H1 (cell line): ENCODE results near the gene CDK5RAP3. TPM values are rescaled to one million over a fixed set of nuclear protein-coding genes. Genes with fewer than 3 reads are reported as not detected.

ENCODE experiments used
- CTCF ChIA-PET: fragments of 300-600 bp; sonication (Branson Sonifier 250); formaldehyde crosslinking; loops from one replicate; lab custom pipeline; 2021; ENCODE audit not compliant: partially characterized antibody; lab: Charles Lee
- POLR2A ChIA-PET: fragments of 300-600 bp; sonication (Branson Sonifier 250); formaldehyde crosslinking; loops from one replicate; lab custom pipeline; 2021; ENCODE audit warnings: inconsistent platforms; ENCODE audit not compliant: partially characterized antibody; lab: Charles Lee
- DNase-seq, 2 experiments: peaks; one replicate each; pipeline versions ENCODE4 v3.0.0 to v3.0.0-alpha.2; 2010 to 2022; ENCODE audit warnings: low spot score in 2 of 2, low read depth in 1 of 2, mixed read lengths in 1 of 2
- FAIRE-seq: peaks from 2 replicates; lab custom pipeline; 2011; peaks lifted over from hg19 to GRCh38; lab: Jason Lieb, UNC
- H2AFZ ChIP-seq: 2 replicates; pipeline ENCODE4 v1.8.1; 2012; ENCODE audit warnings: low read length, inconsistent platforms
- H2AK5ac ChIP-seq: 2 replicates; pipeline ENCODE4 v1.6.1; 2013; ENCODE audit warnings: low read depth, low read length
- H2BK120ac ChIP-seq: replicated peaks from 2 replicates; pipeline ENCODE3; 2013; ENCODE audit warnings: low read depth, low read length, inconsistent platforms
- H2BK12ac ChIP-seq: 2 replicates; pipeline ENCODE4 v1.6.1; 2013; ENCODE audit warnings: low read depth, low read length
- H2BK15ac ChIP-seq: 2 replicates; pipeline ENCODE4 v1.6.1; 2013; ENCODE audit warnings: low read length
- H2BK20ac ChIP-seq: 2 replicates; pipeline ENCODE4 v1.6.1; 2013; ENCODE audit warnings: low read length
- H2BK5ac ChIP-seq: 2 replicates; pipeline ENCODE4 v1.6.1; 2013; ENCODE audit warnings: low read depth, low read length
- H3K14ac ChIP-seq: 2 replicates; pipeline ENCODE4 v1.6.1; 2013; ENCODE audit warnings: inconsistent platforms; ENCODE audit not compliant: insufficient read length
- H3K18ac ChIP-seq: 2 replicates; pipeline ENCODE4 v1.6.1; 2013; ENCODE audit warnings: low read length; ENCODE audit errors: extremely low read depth
- H3K23ac ChIP-seq: 2 replicates; pipeline ENCODE4 v1.6.1; 2013; ENCODE audit warnings: inconsistent platforms; ENCODE audit not compliant: insufficient read length
- H3K23me2 ChIP-seq: 2 replicates; pipeline ENCODE4 v1.6.1; 2013; ENCODE audit warnings: low read depth, low read length
- H3K27ac ChIP-seq: 2 replicates; pipeline ENCODE4 v1.6.1; 2011; ENCODE audit warnings: low read depth, low read length, inconsistent platforms
- H3K27me3 ChIP-seq, 4 experiments: replicated peaks in 1 of 4; 1 replicate in 1 of 4; 2 replicates in 3 of 4; pipeline versions ENCODE4 v1.6.1 to v1.8.1; 2011 to 2013; ENCODE audit warnings: low read length in 3 of 4, mild to moderate bottlenecking in 3 of 4, inconsistent platforms in 2 of 4, mixed read lengths in 2 of 4, moderate library complexity in 1 of 4; ENCODE audit not compliant: control insufficient read depth in 3 of 4, insufficient read depth in 3 of 4; ENCODE audit errors: extremely low read depth in 1 of 4
- H3K36me3 ChIP-seq, 4 experiments: 2 replicates each; pipeline versions ENCODE4 v1.6.1 to v1.8.1; 2011 to 2013; ENCODE audit warnings: mild to moderate bottlenecking in 4 of 4, low read length in 3 of 4, moderate library complexity in 2 of 4, control low read depth in 1 of 4, inconsistent platforms in 1 of 4; ENCODE audit not compliant: insufficient read depth in 4 of 4, control insufficient read depth in 2 of 4
- H3K4ac ChIP-seq: replicated peaks from 2 replicates; pipeline ENCODE3; 2013; ENCODE audit warnings: low read length, low read depth, mixed read lengths, inconsistent platforms; ENCODE audit not compliant: insufficient read length
- H3K4me1 ChIP-seq, 4 experiments: replicated peaks in 1 of 4; 1 replicate in 1 of 4; 2 replicates in 3 of 4; pipeline versions ENCODE4 v1.6.1 to v1.8.1; 2011 to 2013; ENCODE audit warnings: low read length in 3 of 4, inconsistent platforms in 2 of 4, mixed read lengths in 1 of 4; ENCODE audit not compliant: insufficient read depth in 4 of 4, control insufficient read depth in 3 of 4
- H3K4me2 ChIP-seq, 2 experiments: 2 replicates each; pipeline versions ENCODE4 v1.6.1 to v1.8.1; 2011 to 2013; ENCODE audit warnings: low read depth in 2 of 2, low read length in 2 of 2, control low read depth in 1 of 2, inconsistent platforms in 1 of 2, mild to moderate bottlenecking in 1 of 2; ENCODE audit not compliant: insufficient read depth in 1 of 2
- H3K4me3 ChIP-seq, 4 experiments: fragments of 200-600, 300-600 bp in 1 of 4; sonication (generic), shearing (Covaris generic), sonication (Bioruptor Twin) in 1 of 4; 2 replicates each; pipeline versions ENCODE4 v1.5.1 to v1.8.1; 2011 to 2016; ENCODE audit warnings: low read length in 4 of 4, low read depth in 3 of 4, control low read depth in 2 of 4, inconsistent platforms in 2 of 4, mild to moderate bottlenecking in 2 of 4, mixed read lengths in 1 of 4, moderate library complexity in 1 of 4; ENCODE audit not compliant: insufficient read depth in 2 of 4; ENCODE audit errors: extremely low read depth in 1 of 4
- H3K56ac ChIP-seq: replicated peaks from 2 replicates; pipeline ENCODE3; 2013; ENCODE audit warnings: low read depth, mild to moderate bottlenecking, mixed read lengths, low read length, inconsistent platforms; ENCODE audit not compliant: insufficient read length
- H3K79me1 ChIP-seq: 2 replicates; pipeline ENCODE4 v1.6.1; 2013; ENCODE audit warnings: low read depth, low read length, control low read depth
- H3K79me2 ChIP-seq, 2 experiments: 2 replicates each; pipeline versions ENCODE4 v1.6.1 to v1.8.1; 2012 to 2013; ENCODE audit warnings: low read length in 2 of 2, mild to moderate bottlenecking in 2 of 2, inconsistent platforms in 1 of 2; ENCODE audit not compliant: insufficient read depth in 2 of 2, control insufficient read depth in 1 of 2
- H3K9ac ChIP-seq, 4 experiments: replicated peaks in 1 of 4; 1 replicate in 1 of 4; 2 replicates in 3 of 4; pipeline versions ENCODE4 v1.6.1 to v1.8.1; 2011 to 2013; ENCODE audit warnings: low read depth in 3 of 4, low read length in 3 of 4, control low read depth in 2 of 4, mild to moderate bottlenecking in 2 of 4, moderate library complexity in 2 of 4, inconsistent platforms in 1 of 4; ENCODE audit errors: extremely low read depth in 1 of 4
- H3K9me3 ChIP-seq, 2 experiments: 2 replicates each; pipeline versions ENCODE4 v1.6.1 to v1.8.1; 2012 to 2013; ENCODE audit warnings: mild to moderate bottlenecking in 2 of 2, moderate library complexity in 2 of 2, control low read depth in 1 of 2, inconsistent platforms in 1 of 2, low read depth in 1 of 2, low read length in 1 of 2, mixed read lengths in 1 of 2; ENCODE audit not compliant: insufficient read depth in 2 of 2
- H4K20me1 ChIP-seq, 2 experiments: replicated peaks in 1 of 2; 2 replicates each; pipeline versions ENCODE3 to v1.8.1; 2011 to 2013; ENCODE audit warnings: inconsistent platforms in 2 of 2, low read length in 2 of 2, mild to moderate bottlenecking in 1 of 2; ENCODE audit not compliant: insufficient read depth in 2 of 2, control insufficient read depth in 1 of 2
- H4K5ac ChIP-seq: 2 replicates; pipeline ENCODE4 v1.6.1; 2013; ENCODE audit warnings: low read length, low read depth, mixed read lengths, inconsistent platforms; ENCODE audit not compliant: insufficient read length
- H4K8ac ChIP-seq: 2 replicates; pipeline ENCODE4 v1.8.0; 2013; ENCODE audit warnings: mild to moderate bottlenecking, moderate library complexity, low read length, inconsistent platforms; ENCODE audit not compliant: insufficient read depth; ENCODE audit errors: extremely low read depth
- H4K91ac ChIP-seq: replicated peaks from 2 replicates; pipeline ENCODE3; 2013; ENCODE audit warnings: low read length, mixed read lengths, inconsistent platforms; ENCODE audit not compliant: insufficient read length
- ATF2 ChIP-seq: IDR thresholded peaks from 2 replicates; pipeline ENCODE4 v1.6.1; 2012; ENCODE audit warnings: low read length, inconsistent platforms
- CEBPB ChIP-seq: IDR thresholded peaks from 2 replicates; pipeline ENCODE4 v1.6.1; 2012; ENCODE audit warnings: low read depth, low read length
- HDAC6 ChIP-seq: IDR thresholded peaks from one replicate; pipeline ENCODE4 v1.7.1; 2012; ENCODE audit warnings: low read depth, mild to moderate bottlenecking, inconsistent platforms, low read length, moderate library complexity
- MAFK ChIP-seq: IDR thresholded peaks from 2 replicates; pipeline ENCODE4 v1.6.1; 2012; ENCODE audit warnings: low read depth, mild to moderate bottlenecking, improper control_type of control experiment, low read length
- NRF1 ChIP-seq: IDR thresholded peaks from 2 replicates; pipeline ENCODE4 v1.6.1; 2011; ENCODE audit warnings: mild to moderate bottlenecking, low read depth, low read length, improper control_type of control experiment
- POLR2A ChIP-seq, 2 experiments: IDR thresholded peaks; 1 replicate in 1 of 2; 2 replicates in 1 of 2; pipeline ENCODE4 v1.6.1; 2011; ENCODE audit warnings: low read depth in 2 of 2, low read length in 2 of 2, mild to moderate bottlenecking in 2 of 2; ENCODE audit errors: control extremely low read depth in 1 of 2
- RAD21 ChIP-seq, 2 experiments: IDR thresholded peaks in 1 of 2; conservative IDR thresholded peaks in 1 of 2; 2 replicates each; pipeline ENCODE4 v1.6.1; 2011; ENCODE audit warnings: low read depth in 2 of 2, low read length in 2 of 2, improper control_type of control experiment in 1 of 2, inconsistent platforms in 1 of 2, mild to moderate bottlenecking in 1 of 2, moderate library complexity in 1 of 2
- RFX5 ChIP-seq: IDR thresholded peaks from 2 replicates; pipeline ENCODE4 v1.6.1; 2011; ENCODE audit warnings: low read depth, low read length, improper control_type of control experiment, borderline replicate concordance
- TBP ChIP-seq: IDR thresholded peaks from 2 replicates; pipeline ENCODE4 v1.6.1; 2011; ENCODE audit warnings: low read depth, low read length, improper control_type of control experiment
- TCF12 ChIP-seq: IDR thresholded peaks from 2 replicates; pipeline ENCODE4 v1.6.1; 2011; ENCODE audit warnings: low read depth, mild to moderate bottlenecking, low read length
- TEAD4 ChIP-seq: IDR thresholded peaks from 2 replicates; pipeline ENCODE4 v1.6.1; 2012; ENCODE audit warnings: low read depth, low read length, inconsistent platforms, mixed read lengths
- WGBS, 2 experiments: shearing (Covaris generic) in 1 of 2; methylation state at CpG; one replicate each; pipeline versions ENCODE4 v1.1.6 to v1.1.7; 2013 to 2015; ENCODE audit warnings: low lambda C conversion rate in 2 of 2, mixed read lengths in 2 of 2, inconsistent platforms in 1 of 2, low coverage in 1 of 2, missing lambda C conversion rate in 1 of 2; ENCODE audit not compliant: insufficient replicate concordance in 2 of 2, insufficient coverage in 1 of 2, insufficient read length in 1 of 2; ENCODE audit errors: extremely low coverage in 1 of 2, missing lambda C conversion rate in 1 of 2; 5-methylcytosine and 5-hydroxymethylcytosine counted together
- polyA plus RNA-seq, 7 experiments: library from polyadenylated mRNA; depleted of rRNA in 3 of 7; stranded (reverse) in 5 of 7; unstranded in 2 of 7; fragments of >200 nt in 5 of 7; fragments of 200-250 nt in 2 of 7; gene quantifications; 1 replicate in 5 of 7; 2 replicates in 1 of 7; 4 replicates in 1 of 7; pipeline versions ENCODE4 v1.2.1 to v1.2.3, GENCODE V29; 2011 to 2013; ENCODE audit warnings: missing spikeins in 2 of 7, mixed read lengths in 2 of 7
- total RNA-seq: library from RNA; stranded (reverse); fragmentation: NEBNext Ultra II Directional; extraction: Animal tissue kit (Norgen Biotek cat#: 25700); gene quantifications from 2 replicates; pipeline ENCODE4 v1.2.1, GENCODE V29; 2021
- TF ChIP-seq, protein P1 (sequence below): IDR thresholded peaks from 2 replicates; pipeline ENCODE4 v1.6.1; 2012; ENCODE audit warnings: inconsistent platforms

The CDK5RAP3 gene
- total and polyA plus RNA-seq, 2 of the 8 experiments (the other 6 are each of a cell fraction or from before 2014, with no cell fraction given) = 88.2 to 93.2 TPM

- Histone ChIP-seq H3K9me3 (no peaks in the 10 kb centered on the region), H3K4ac (no peak overlapping the region), H3K23me2 (no peaks in the 10 kb centered on the region), H3K56ac (no peak overlapping the region), H2AK5ac (no peak overlapping the region), H3K79me2 (no peaks in the 10 kb centered on the region), H3K4me2 (peak overlapping the region; percentile 36 to 66; a peak in 3 of 4 replicates), H3K27ac (no peak overlapping the region), H2AFZ (peak overlapping the region; percentile 97; the same call in 1 of the 2 replicates), H3K9ac (0 out of 7 replicates have a peak overlapping the region, but pooled peaks of 1 of the 4 experiments have one; percentile 39), H3K18ac (no peak overlapping the region), H3K36me3 (no peaks in the 10 kb centered on the region; a peak in 1 of 8 replicates), H2BK12ac (no peak overlapping the region; the same call in 1 of the 2 replicates), H3K27me3 (peaks cover 0 to 6% (median 0%) of the 10 kb centered on the region in 4 experiments; a peak in 1 of 7 replicates), H3K4me3 (0 out of 8 replicates have a peak overlapping the region, but pooled peaks of 1 of the 4 experiments have one; percentile 47), H3K23ac (no peak overlapping the region), H4K8ac (no peak overlapping the region), H3K4me1 (peaks cover 0 to 8% (median 4%) of the 10 kb centered on the region in 4 experiments; a peak in 3 of 7 replicates), H2BK5ac (no peak overlapping the region), H4K20me1 (no peaks in the 10 kb centered on the region), H3K79me1 (no peaks in the 10 kb centered on the region), H2BK15ac (no peak overlapping the region; the same call in 1 of the 2 replicates), H2BK120ac (no peak overlapping the region), H2BK20ac (no peak overlapping the region), H3K14ac (no peak overlapping the region), H4K91ac (no peak overlapping the region), H4K5ac (no peak overlapping the region)
- 67% methylated on average over 3 of the region's 3 CpGs; no CpG with 5 or more reads in 1 of the 2 experiments for WGBS, 2 experiments
- DNase-seq = no peak
- ChIA-PET CTCF (interaction anchor here (0.7 to 40.5 kb wide), 21 partner anchors 1 to 386 kb away, joined by 3 to 1010 read pairs (median 4); partner anchors contain the start of genes CDK5RAP3, PNPO, PRR15L and SCRN2), POLR2A (interaction anchor here (0.9 to 1.4 kb wide), 5 partner anchors 11 to 105 kb away, joined by 3 to 6 read pairs (median 3); partner anchors contain the start of gene NFE2L1)
- no peak for FAIRE-seq
- TF ChIP-seq CEBPB (no peak), TEAD4 (no peak), RFX5 (no peak), HDAC6 (no peak), MAFK (no peak), TBP (no peak), RAD21 (IDR thresholded peaks at IDR 0.05 in 1 of 2, conservative IDR thresholded peaks at IDR 0.05 in 1 of 2; ENCODE audit: low read depth in 2 of 2, low read length in 2 of 2) (no peak), POLR2A (IDR thresholded peaks at IDR 0.05; ENCODE audit: control extremely low read depth in 1 of 2, low read depth in 2 of 2, low read length in 2 of 2) (no peak), TCF12 (no peak), NRF1 (no peak), ATF2 (no peak)
- TF ChIP-seq, protein P1, sequence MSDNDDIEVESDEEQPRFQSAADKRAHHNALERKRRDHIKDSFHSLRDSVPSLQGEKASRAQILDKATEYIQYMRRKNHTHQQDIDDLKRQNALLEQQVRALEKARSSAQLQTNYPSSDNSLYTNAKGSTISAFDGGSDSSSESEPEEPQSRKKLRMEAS = no peak
Observed at GRCh38 chr17:47949946-47950345, 21.0 kb upstream of the CDK5RAP3 start.
